CD14-positive monocyte (primary cell): ENCODE data around the gene PPP3R2. TPM values are rescaled to one million over a fixed set of nuclear protein-coding genes. Genes with fewer than 3 reads are reported as not detected.
A peak's percentile ranks its signal among the peaks of the same experiment; 100 is the strongest.

ENCODE experiments used
- DNase-seq, 3 donors: peaks; one replicate each; pipeline ENCODE4 v3.0.0-alpha.2; 2011 to 2022
- H2AFZ ChIP-seq: 2 replicates; pipeline ENCODE4 v1.6.0; 2012; ENCODE audit warnings: mild to moderate bottlenecking, low read depth, low read length, inconsistent platforms; ENCODE audit not compliant: insufficient read depth, poor library complexity, severe bottlenecking
- H3K27ac ChIP-seq, 2 donors: 1 replicate in 1 of 2; 2 replicates in 1 of 2; pipeline ENCODE4 v1.5.1; 2012 to 2013; ENCODE audit warnings: low read length in 2 of 2, control low read depth in 1 of 2, inconsistent platforms in 1 of 2, low read depth in 1 of 2, mild to moderate bottlenecking in 1 of 2
- H3K27me3 ChIP-seq, 2 donors: one replicate each; pipeline versions ENCODE4 v1.6.0 to v1.6.1; 2011 to 2013; ENCODE audit warnings: low read length in 2 of 2; ENCODE audit not compliant: control insufficient read depth in 2 of 2, insufficient read depth in 2 of 2
- H3K36me3 ChIP-seq, 2 donors: replicated peaks in 1 of 2; 1 replicate in 1 of 2; 2 replicates in 1 of 2; pipeline versions ENCODE4 v1.5.1 to v1.6.1; 2012 to 2013; ENCODE audit warnings: low read length in 2 of 2, control low read depth in 1 of 2, inconsistent platforms in 1 of 2, mild to moderate bottlenecking in 1 of 2; ENCODE audit not compliant: insufficient read depth in 2 of 2, control insufficient read depth in 1 of 2
- H3K4me1 ChIP-seq, 2 donors: 1 replicate in 1 of 2; 2 replicates in 1 of 2; pipeline versions ENCODE4 v1.5.1 to v1.6.1; 2012 to 2013; ENCODE audit warnings: low read length in 2 of 2, control low read depth in 1 of 2, inconsistent platforms in 1 of 2, mild to moderate bottlenecking in 1 of 2, moderate library complexity in 1 of 2; ENCODE audit not compliant: insufficient read depth in 2 of 2, control insufficient read depth in 1 of 2
- H3K4me2 ChIP-seq: replicated peaks from 2 replicates; pipeline ENCODE3; 2012; ENCODE audit warnings: low read length, moderate library complexity, mild to moderate bottlenecking; ENCODE audit not compliant: poor library complexity, severe bottlenecking; ENCODE audit errors: extremely low read depth
- H3K4me3 ChIP-seq, 3 experiments: fragments of 200-600 bp in 1 of 3; sonication (generic) in 1 of 3; replicated peaks in 1 of 3; 1 replicate in 2 of 3; 2 replicates in 1 of 3; pipeline ENCODE4 v1.5.1; 2011 to 2013; ENCODE audit warnings: low read length in 3 of 3, mild to moderate bottlenecking in 3 of 3, control low read depth in 2 of 3, low read depth in 2 of 3, inconsistent platforms in 1 of 3, moderate library complexity in 1 of 3
- H3K79me2 ChIP-seq: 2 replicates; pipeline ENCODE4 v1.6.0; 2012; ENCODE audit warnings: mild to moderate bottlenecking, control low read depth, inconsistent platforms, low read length, moderate library complexity; ENCODE audit not compliant: insufficient read depth
- H3K9ac ChIP-seq: 2 replicates; pipeline ENCODE4 v1.6.0; 2017; ENCODE audit warnings: low read length, mild to moderate bottlenecking; ENCODE audit not compliant: insufficient read depth, poor library complexity, severe bottlenecking
- H3K9me3 ChIP-seq, 2 donors: replicated peaks in 1 of 2; 1 replicate in 1 of 2; 2 replicates in 1 of 2; pipeline versions ENCODE4 v1.5.1 to v1.6.1; 2012 to 2013; ENCODE audit warnings: low read length in 2 of 2, control low read depth in 1 of 2; ENCODE audit not compliant: control insufficient read depth in 1 of 2, insufficient read depth in 1 of 2
- H4K20me1 ChIP-seq: 2 replicates; pipeline ENCODE4 v1.6.0; 2012; ENCODE audit warnings: mild to moderate bottlenecking, low read length, control low read depth, moderate library complexity; ENCODE audit not compliant: insufficient read depth
- H3K27ac Mint-ChIP-seq, 7 donors: one replicate each; pipeline ENCODE4 v1.8.0; 2020; ENCODE audit warnings: mild to moderate bottlenecking in 7 of 7, mixed read lengths in 7 of 7, moderate library complexity in 6 of 7, inconsistent platforms in 2 of 7
- H3K27me3 Mint-ChIP-seq, 3 donors: one replicate each; pipeline ENCODE4 v1.8.0; 2021 to 2022; ENCODE audit warnings: low read depth in 3 of 3, mild to moderate bottlenecking in 3 of 3, mixed read lengths in 3 of 3, moderate library complexity in 3 of 3, inconsistent platforms in 1 of 3
- H3K36me3 Mint-ChIP-seq, 2 donors: one replicate each; pipeline ENCODE4 v1.8.0; 2020; ENCODE audit warnings: mixed read lengths in 2 of 2, inconsistent platforms in 1 of 2, mild to moderate bottlenecking in 1 of 2
- H3K4me1 Mint-ChIP-seq: one replicate; pipeline ENCODE4 v1.8.0; 2020; ENCODE audit warnings: mild to moderate bottlenecking, mixed read lengths
- H3K4me3 Mint-ChIP-seq, 2 donors: one replicate each; pipeline ENCODE4 v1.8.0; 2020; ENCODE audit warnings: mild to moderate bottlenecking in 2 of 2, mixed read lengths in 2 of 2, moderate library complexity in 1 of 2
- H3K9me3 Mint-ChIP-seq, 7 donors: one replicate each; pipeline ENCODE4 v1.8.0; 2020 to 2022; ENCODE audit warnings: mixed read lengths in 7 of 7, mild to moderate bottlenecking in 6 of 7, moderate library complexity in 6 of 7, inconsistent platforms in 2 of 7
- WGBS: methylation state at CpG from one replicate; pipeline ENCODE4 v1.1.5; 2013; ENCODE audit warnings: missing lambda C conversion rate; ENCODE audit not compliant: insufficient coverage; 5-methylcytosine and 5-hydroxymethylcytosine counted together
- intact Hi-C, 2 donors: fragments of 100-400 bp; cut with micrococcal nuclease; formaldehyde crosslinking; loops; one replicate each; pipeline versions ENCODE4 v1.15.0 to v1.15.1; 2023
- polyA plus RNA-seq, 3 donors: library from polyadenylated mRNA; depleted of rRNA in 1 of 3; unstranded in 2 of 3; stranded (reverse) in 1 of 3; fragments of 300-500 nt in 2 of 3; fragments of >200 nt in 1 of 3; fragmentation: Illumina TruSeq in 2 of 3; gene quantifications; 1 replicate in 2 of 3; 2 replicates in 1 of 3; pipeline ENCODE4 v1.2.3, GENCODE V29; 2012 to 2021
- TF ChIP-seq, protein P1 (sequence below): fragments of 200-600 bp; IDR thresholded peaks from one replicate; pipeline ENCODE4 v1.8.0; 2022; ENCODE audit warnings: antibody characterized with exemption, mild to moderate bottlenecking

Gene PPP3R2
- polyA plus RNA-seq, 3 donors: 0.11 TPM; not detected in 2

DNA sequence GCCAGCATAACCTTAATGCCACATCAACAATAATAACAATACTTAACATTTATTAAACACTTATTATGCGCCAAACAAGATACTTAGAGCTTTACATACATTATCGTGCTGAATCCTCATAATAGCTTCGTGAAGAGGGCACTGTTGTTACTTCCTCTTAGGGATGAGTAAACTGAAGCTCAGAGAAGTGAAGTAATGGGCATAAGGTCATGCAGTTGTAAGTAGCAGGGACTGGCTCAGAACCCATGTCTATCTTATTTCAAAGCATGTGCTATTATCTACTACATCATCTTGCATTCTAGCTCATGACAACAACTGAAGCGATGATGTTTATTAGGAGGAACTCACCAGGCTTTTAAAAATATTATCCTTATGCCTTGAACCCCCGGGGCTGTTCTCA is 34.9 kb upstream of the PPP3R2 start:
- H3K4me1 Mint-ChIP-seq: peaks cover 41% of the 10 kb centered on the region
- no CpG with 5 or more reads among the region's 5 CpGs for WGBS

DNA sequence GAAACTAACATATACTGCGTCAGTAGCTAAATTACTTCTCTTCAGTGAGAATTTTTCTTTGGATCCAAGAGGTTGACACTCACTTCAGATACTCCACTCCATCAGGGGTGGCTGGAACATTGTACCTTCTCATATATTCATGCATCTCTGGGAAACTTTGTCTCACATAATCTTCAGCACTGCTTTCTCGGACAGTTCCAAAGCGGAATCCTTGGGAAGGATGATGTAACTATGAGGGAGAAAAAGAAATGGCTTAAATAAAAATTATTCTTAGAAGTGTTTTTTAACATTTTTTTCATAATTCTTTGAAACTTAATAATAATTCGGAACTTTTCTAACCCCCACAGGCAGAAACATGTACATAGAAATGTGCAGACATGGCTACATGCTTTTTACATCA is 33.4 kb upstream of the PPP3R2 start:
- Mint-ChIP-seq H3K36me3 (no peaks in the 10 kb centered on the region), H3K27ac (no peak overlapping the region), H3K4me1 (peaks cover 41% of the 10 kb centered on the region), H3K4me3 (no peak overlapping the region), H3K27me3 (no peaks in the 10 kb centered on the region), H3K9me3 (no peaks in the 10 kb centered on the region)
- intact Hi-C loops: no loop called here
- H3K4me3 ChIP-seq: no peak overlapping the region
- H4K20me1 ChIP-seq: no peaks in the 10 kb centered on the region
- H3K36me3 ChIP-seq: no peaks in the 10 kb centered on the region
- no peak overlapping the region for H3K9ac ChIP-seq
- H3K4me1 ChIP-seq: peaks cover 31 to 45% of the 10 kb centered on the region in 2 donors
- no peak overlapping the region for H3K27ac ChIP-seq
- H3K79me2 ChIP-seq: no peaks in the 10 kb centered on the region
- 100% methylated on average over 1 of the region's 4 CpGs for WGBS
- TF ChIP-seq, protein P1, sequence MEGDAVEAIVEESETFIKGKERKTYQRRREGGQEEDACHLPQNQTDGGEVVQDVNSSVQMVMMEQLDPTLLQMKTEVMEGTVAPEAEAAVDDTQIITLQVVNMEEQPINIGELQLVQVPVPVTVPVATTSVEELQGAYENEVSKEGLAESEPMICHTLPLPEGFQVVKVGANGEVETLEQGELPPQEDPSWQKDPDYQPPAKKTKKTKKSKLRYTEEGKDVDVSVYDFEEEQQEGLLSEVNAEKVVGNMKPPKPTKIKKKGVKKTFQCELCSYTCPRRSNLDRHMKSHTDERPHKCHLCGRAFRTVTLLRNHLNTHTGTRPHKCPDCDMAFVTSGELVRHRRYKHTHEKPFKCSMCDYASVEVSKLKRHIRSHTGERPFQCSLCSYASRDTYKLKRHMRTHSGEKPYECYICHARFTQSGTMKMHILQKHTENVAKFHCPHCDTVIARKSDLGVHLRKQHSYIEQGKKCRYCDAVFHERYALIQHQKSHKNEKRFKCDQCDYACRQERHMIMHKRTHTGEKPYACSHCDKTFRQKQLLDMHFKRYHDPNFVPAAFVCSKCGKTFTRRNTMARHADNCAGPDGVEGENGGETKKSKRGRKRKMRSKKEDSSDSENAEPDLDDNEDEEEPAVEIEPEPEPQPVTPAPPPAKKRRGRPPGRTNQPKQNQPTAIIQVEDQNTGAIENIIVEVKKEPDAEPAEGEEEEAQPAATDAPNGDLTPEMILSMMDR: no peak
- DNase-seq: no peak
- no peaks in the 10 kb centered on the region for H3K27me3 ChIP-seq
- no peak overlapping the region for H3K4me2 ChIP-seq
- H2AFZ ChIP-seq: no peak overlapping the region
- no peaks in the 10 kb centered on the region for H3K9me3 ChIP-seq

More for the DNA sequence above, 34.9 kb upstream of the PPP3R2 start:
- peak overlapping the region in 1 of 2 donors; percentile 62 for H3K27ac ChIP-seq
- Mint-ChIP-seq H3K27me3 (no peaks in the 10 kb centered on the region), H3K36me3 (no peaks in the 10 kb centered on the region), H3K4me3 (no peak overlapping the region), H3K9me3 (peaks cover 0 to 1% (median 0%) of the 10 kb centered on the region in 7 donors), H3K27ac (peak overlapping the region in 2 of 7 donors; percentile 20 to 54)
- intact Hi-C loops: no loop called here
- H2AFZ ChIP-seq: no peak overlapping the region
- no peaks in the 10 kb centered on the region for H3K9me3 ChIP-seq
- no peaks in the 10 kb centered on the region for H4K20me1 ChIP-seq
- H3K36me3 ChIP-seq: no peaks in the 10 kb centered on the region
- H3K9ac ChIP-seq: no peak overlapping the region
- no peaks in the 10 kb centered on the region for H3K27me3 ChIP-seq
- peak overlapping the region; percentile 13 for H3K4me2 ChIP-seq
- H3K79me2 ChIP-seq: no peaks in the 10 kb centered on the region
- peak; percentile 57 to 66 (median 61) for DNase-seq
- peaks cover 31 to 45% of the 10 kb centered on the region in 2 donors for H3K4me1 ChIP-seq
- H3K4me3 ChIP-seq: no peak overlapping the region
- TF ChIP-seq, protein P1: no peak
